HG03097 (cell line): ENCODE measurements around the gene TUSC1.
"Not testable (repeated sequence)": the region's sequence is repeated elsewhere in the genome, so short reads cannot be mapped to it uniquely, and the experiment has no call there.

Source experiments
- ATAC-seq: cut with Tn5 transposase; IDR thresholded peaks from one replicate; pipeline ENCODE4 v1.9.1; 2021; ENCODE audit not compliant: unreplicated experiment, low FRiP score

Gene TUSC1

GRCh38 chr9:25678147-25678666 is at the start of gene TUSC1:
TUSC1 (minus strand) TSS chr9:25678444; CDS start chr9:25678312, 132 bp downstream.
- ATAC-seq = peak; percentile 74

- no peak for ATAC-seq
Observed at GRCh38 chr9:25726871-25727410, 48.7 kb upstream of the TUSC1 start.

- ATAC-seq = no peak
Observed at GRCh38 chr9:25724424-25724823, 46.2 kb upstream of the TUSC1 start.

GRCh38 chr9:25716220-25716872 is 38.1 kb upstream of the TUSC1 start:
- ATAC-seq = no peak

- no peak for ATAC-seq
Observed at GRCh38 chr9:25709941-25710340, 31.7 kb upstream of the TUSC1 start.

GRCh38 chr9:25704800-25705199 is 26.6 kb upstream of the TUSC1 start:
- ATAC-seq = no peak

- no peak for ATAC-seq
Observed at GRCh38 chr9:25703701-25704357, 25.6 kb upstream of the TUSC1 start.

- no peak for ATAC-seq
Observed at GRCh38 chr9:25702536-25702935, 24.3 kb upstream of the TUSC1 start.

- ATAC-seq = not testable (repeated sequence)
Observed at GRCh38 chr9:25700899-25701298, 22.7 kb upstream of the TUSC1 start.

- ATAC-seq = no peak
Observed at GRCh38 chr9:25700430-25700829, 22.2 kb upstream of the TUSC1 start.

GRCh38 chr9:25691786-25692185 is 13.5 kb upstream of the TUSC1 start:
- no peak for ATAC-seq

GRCh38 chr9:25684321-25684720 is 6.1 kb upstream of the TUSC1 start:
- no peak for ATAC-seq

- no peak for ATAC-seq
Observed at GRCh38 chr9:25681266-25681665, 3.0 kb upstream of the TUSC1 start.

GRCh38 chr9:25678846-25679360 is 659 bp upstream of the TUSC1 start:
- no peak for ATAC-seq

GRCh38 chr9:25677301-25678146 is 720 bp downstream of the TUSC1 start:
- peak; percentile 32 for ATAC-seq

GRCh38 chr9:25675858-25676257 is 2.4 kb downstream of the TUSC1 start:
- ATAC-seq = not testable (repeated sequence)

GRCh38 chr9:25658571-25658970 is 19.7 kb downstream of the TUSC1 start:
- no peak for ATAC-seq

GRCh38 chr9:25654417-25654816 is 23.8 kb downstream of the TUSC1 start:
- no peak for ATAC-seq

GRCh38 chr9:25648116-25648515 is 30.1 kb downstream of the TUSC1 start:
- no peak for ATAC-seq

- no peak for ATAC-seq
Observed at GRCh38 chr9:25636026-25636425, 42.2 kb downstream of the TUSC1 start.

- no peak for ATAC-seq
Observed at GRCh38 chr9:25629231-25629630, 49.0 kb downstream of the TUSC1 start.
